HK-2 (cell line): ENCODE measurements around the gene FCN1.
"Not testable (repeated sequence)": the region's sequence is repeated elsewhere in the genome, so short reads cannot be mapped to it uniquely, and the experiment has no call there.

Source experiments
- DNase-seq: peaks from one replicate; pipeline ENCODE4 v3.0.0-alpha.2; 2018; ENCODE audit not compliant: unreplicated experiment

Gene FCN1

DNA sequence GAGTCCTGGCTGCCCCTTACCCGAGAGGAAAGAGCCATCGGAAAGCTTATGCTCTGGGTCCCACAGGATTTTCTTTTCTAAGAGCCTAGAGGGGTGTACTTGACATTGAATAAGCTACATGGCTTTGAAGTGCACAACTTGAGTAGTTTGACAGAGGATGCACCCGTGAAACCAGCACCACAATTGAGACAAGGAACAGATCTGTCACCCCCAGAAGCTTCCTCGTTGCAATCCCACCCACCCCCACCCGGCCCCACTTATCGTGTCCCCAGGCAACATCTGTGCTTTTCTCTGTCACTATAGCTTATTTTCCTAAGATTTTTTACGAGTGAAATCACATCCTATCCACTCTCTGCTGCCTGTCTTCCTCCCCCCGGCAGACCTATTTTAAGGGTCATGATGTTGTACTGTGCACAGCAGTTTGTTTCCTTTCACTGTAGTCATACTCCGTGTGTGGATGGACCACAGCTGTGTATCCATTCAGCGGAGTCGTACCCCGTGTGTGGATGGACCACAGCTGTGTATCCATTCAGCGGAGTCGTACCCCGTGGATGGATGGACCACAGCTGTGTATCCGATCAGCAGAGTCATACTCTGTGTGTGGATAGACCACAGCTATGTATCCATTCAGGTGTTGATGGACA, 45.9 kb downstream of the FCN1 start:
- no peak for DNase-seq

DNA sequence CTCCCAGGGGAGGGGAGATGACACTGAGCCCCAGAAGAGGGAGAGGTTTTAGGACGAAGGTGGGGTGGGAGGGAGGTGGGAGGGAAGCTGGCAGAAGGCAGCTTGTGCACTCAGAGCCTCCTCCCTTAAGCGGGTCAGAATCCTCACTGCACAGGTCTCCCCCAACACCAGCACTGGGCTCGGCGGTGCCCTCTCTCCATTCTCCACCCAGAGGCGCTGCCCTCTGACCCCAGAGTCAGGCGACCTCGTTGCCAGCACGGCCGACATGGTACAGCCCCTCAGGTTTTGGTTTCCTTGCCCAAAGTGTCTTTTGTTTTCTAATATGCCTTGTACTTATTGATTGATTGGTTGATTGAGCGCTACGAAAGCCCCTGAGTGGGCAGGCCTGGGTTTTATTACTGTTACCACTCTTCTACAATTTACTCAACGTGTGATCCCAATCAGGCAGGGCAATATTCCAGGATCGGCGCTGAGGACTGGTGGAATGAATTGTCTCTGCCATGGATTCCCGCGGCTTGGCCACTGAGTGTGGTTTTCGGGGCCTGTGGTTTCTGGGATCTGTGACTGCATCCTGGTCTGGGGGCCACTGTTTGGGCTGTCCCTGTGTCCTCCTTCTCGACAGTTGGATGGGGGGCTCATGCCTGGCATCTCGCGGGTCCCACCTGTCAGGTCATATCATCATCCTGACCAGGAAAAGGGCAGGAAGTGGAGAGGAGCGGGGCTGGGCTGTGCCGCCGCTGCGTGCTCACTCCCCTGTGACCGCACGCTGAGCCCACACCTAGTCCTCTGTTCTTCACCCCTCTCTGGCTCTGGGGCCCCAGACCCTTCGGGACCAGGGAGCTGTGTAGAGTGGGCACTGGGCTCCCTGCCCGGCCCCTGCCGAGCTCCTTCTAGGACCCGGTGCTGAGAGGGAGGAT, 46.7 kb downstream of the FCN1 start:
- no peak for DNase-seq

DNA sequence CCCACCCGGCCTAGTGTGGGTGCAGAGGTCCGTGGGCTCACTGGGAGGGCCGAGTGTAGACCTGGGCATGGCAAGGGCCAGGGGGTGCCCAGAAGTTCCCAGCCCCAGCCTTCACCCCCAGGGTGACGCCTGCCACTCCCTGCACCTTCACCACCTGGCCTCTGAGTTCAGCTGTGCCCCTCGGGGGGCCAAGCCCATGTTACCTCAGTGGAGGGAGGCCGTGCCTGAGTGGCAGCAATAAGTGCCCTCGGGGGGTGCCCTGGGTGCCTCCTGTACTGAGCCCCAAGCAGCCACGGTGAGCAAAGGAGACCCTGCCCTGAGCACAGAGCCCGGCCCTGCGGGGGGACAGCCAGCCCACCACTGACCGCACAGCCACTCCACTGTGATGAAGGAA, 47.4 kb downstream of the FCN1 start:
- no peak for DNase-seq

DNA sequence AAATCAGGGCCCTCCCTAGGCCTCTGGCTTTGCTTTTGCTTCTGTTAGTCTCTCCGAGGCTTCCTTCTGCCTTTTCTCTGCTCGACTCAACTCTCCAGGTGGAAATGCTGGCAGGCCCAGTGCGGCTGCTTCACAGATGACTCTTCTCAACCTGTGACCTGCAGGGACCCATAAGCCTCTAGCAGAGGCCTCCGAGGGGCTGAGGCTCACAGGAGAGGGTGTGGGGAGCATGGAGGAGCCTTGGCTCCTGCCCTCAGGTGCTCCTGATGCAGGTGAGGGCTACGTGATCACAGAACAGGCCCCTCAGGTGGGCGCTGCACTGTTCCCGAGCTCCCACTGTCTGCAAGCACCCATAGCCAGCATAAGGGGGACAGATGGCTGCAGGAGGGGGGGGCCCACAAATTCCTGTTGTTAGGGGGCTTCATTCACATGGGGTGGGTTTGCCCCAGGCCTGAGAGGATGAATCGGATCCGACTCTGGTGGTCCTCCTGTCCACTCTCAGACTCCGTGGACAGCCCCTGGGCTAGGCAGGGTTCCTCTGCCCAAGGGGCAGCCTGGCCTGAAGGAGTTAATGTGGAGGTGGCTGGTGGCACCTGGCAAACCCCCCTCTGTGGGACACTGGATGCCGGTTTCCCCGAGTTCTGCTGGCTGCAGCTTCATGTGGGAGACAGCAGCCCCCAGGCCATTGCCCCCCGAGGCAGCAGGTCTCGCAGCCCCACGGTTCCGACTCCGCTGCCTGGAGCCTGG, 48.0 kb downstream of the FCN1 start:
- no peak for DNase-seq

DNA sequence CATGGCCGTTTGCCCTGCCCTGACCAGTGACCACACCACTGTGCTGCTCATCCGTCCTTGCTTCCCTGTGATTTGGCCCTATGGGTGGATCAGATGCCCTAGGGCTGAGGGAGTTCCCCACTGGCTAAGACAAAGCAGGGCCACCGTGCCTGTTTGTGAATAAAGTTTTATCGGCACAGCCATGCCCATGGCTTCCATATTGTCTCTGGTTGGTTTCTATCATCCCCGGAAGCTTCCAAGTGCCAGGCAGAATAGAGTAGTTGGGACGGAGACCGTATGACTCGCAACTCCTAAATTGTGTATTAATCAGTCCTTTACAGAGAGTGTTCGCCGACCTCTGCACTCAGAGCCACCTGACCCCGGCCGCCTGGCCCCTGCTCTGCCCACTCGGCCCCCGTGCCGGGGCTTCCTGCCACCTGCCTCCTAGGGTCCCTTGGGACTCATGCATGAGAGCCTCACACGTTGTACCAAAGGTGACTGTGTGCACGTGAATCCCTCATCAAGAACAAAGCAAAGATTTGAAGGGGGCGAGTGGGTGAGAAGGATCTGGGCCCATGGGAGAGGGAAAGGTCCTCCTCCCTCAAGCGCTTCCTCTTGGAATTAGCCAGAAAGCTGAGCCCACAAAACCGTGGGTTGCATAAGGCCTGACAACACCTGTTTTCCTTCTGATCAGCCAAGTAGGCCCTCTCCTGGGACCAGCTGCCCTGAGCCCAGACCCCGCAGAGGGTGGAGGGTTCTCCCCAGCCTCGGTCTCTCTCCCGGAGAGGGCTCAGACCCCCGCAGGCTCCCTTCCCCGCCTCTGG, 48.8 kb downstream of the FCN1 start:
- DNase-seq, result no peak

DNA sequence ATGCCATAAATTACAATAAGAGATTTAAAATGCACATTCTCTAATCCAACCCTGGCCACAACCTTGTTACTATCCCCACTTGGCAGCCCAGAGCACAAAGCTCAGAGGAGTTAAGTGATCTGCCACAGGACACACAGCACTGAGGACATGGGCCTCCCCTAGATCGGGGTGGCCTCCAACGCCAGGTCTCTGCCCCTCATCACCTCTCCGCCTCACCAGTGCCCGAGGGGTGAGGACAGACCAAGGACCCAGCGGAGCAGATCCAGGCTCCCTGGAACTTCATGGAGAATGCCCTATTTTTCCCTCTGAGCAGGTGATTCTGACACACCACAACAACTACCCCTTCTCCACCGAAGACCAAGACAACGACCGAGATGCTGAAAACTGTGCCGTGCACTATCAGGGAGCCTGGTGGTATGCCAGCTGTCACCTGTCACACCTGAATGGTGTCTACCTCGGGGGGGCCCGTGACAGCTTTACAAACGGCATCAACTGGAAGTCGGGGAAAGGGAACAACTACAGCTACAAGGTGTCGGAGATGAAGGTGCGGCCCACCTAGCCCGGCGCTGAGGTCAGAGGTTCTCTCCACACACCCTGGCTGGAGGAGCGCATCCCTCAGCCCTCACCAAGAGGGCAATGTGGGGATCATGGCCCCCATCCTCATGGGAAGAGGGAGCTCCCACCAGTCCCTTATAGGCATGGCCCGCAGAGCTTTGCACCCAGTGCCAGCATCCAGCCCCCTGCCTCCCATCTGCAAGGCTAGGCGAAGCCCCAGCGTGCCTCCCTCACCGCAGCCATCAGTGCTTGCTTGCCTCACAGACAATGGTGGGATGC, 49.6 kb downstream of the FCN1 start:
- no peak for DNase-seq

DNA sequence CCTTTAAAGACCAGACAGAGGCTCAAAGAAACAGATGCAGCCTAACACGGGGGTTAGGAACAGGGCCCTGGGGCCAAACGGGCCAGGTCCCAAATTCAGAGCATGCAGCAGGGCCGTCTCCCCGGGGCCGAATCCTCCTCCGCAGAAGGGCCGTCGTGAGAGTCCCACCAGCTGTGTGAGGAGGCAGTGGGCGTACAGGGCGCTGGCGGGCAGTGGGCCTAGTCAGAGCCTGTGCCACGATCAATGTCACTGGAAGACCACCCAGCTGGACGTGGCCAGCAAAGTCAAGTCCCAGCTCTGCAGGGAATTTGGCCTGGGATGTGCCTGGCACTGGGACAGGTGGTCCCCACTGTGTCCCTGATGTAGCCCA, 52.9 kb downstream of the FCN1 start:
- DNase-seq, result no peak

DNA sequence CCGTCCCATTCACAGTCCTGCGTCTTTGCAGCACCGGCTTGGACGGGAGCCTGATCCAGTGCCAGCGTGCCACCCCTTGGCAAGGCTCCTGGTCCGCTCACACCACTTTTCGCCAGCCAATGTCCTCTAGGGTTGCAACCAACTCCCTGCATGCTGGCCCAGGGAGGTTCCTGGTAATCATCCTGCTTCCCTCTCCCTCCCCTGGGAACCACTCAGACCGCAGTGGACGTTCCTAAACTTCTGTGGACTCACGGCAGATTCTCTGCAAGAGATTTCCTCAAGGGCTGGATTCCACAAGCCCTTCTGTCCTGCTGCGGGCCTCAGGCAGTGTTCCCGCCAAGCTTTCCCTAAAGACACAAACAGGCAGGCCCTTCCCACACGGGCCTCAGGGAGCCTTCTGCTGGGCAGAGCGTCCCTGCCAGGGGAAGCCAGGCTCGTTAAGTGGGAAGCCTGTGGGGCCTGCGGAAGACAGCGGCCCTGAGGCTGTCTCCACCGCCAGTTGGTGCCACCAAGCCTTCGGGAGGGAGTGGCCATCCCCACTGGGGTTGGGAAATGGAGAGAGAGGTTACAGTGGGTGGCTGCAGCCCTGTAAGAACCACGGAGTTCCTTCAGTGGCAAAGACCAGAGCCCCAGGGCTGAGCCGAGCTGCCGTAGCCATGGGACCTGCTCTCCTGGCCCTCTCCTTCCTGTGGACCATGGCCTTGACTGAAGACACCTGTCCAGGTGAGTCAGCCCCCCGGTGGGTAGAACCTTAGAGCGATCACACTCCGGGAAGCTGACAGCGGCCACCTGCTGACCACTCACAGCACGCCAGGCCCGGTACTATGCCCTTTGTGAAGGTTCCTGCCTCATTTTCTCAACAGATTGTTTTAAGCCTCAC, 53.5 kb downstream of the FCN1 start:
- no peak for DNase-seq

DNA sequence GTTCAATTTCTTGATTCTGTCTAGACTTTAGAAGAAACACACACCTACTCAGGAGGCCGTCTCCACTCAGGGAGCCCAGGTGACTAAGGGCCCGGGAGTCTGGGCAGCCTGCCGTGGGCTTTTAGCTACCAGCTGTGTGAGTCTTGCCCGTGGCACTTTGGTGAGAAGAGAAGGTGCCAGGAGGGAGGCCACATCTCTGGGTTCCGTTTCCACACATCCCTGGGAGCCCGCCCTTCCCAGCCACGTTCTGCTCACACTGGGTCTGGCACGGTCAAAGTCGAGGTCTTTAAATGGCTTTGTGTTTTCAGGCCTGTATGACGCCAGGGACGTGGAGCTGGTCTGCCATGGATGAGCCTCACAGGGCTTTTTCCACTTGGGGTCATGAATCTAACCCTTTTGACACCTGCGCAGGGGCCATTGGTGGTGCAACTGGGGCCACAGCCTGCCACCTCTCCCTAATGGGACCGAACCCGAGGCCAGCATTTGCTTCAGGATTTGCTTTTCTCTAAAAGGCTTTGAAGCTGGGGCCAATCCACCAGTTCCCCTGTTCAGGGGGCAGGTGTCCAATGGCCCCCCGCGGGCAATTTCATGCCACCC, 54.3 kb downstream of the FCN1 start:
- DNase-seq, result no peak

DNA sequence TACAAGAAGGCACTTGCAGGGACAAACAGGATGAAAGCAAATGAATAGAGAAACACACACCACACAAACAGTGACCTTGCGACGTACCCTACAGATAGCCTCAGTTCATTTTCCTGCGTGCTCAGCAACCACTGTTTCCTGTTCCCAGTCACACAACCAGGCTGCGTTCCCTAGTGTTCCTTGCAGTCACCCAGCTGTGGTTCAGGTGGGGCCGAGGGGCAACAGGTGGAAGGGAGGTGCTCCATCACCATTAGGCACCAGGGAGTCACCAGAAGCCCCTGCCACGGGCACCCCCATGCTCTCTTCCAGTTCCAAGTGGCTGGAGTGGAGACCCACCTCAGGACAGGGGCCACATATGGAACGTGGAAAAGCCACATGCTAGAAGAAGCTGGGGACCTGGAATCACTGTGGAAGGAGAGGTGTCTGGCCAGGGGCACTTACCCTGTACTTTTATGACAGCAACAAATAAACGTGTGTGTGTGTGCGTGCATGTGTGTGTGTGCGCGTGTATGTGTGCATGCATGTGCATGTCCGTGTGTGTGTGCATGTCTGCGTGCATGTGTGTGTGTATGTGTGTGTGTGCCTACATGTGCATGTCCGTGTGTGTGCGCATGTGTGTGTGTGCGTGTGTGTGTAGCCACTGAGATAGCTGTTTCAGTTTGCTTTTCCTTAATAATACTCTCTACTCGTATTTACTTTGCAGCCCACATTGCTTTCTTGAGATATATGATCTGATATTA, 55.9 kb downstream of the FCN1 start:
- DNase-seq, result no peak

DNA sequence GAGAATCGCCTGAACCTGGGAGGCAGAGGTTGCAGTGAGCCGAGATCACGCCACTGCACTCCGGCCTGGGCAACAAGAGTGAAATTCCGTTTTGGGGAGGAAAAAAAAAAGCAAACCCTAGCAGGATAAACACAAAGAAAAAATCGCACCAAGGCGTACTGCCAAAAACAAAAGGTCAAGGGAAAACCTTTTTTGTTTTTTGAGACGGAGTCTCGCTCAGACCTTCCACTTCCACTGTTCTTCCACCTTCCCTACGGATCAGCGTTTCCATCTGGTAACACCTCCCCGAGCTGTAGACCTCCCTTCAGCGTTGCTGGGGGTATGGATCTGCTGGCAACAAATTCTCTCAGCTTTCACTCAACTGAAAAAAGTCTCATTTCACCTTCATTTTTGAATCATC, 57.2 kb downstream of the FCN1 start:
- DNase-seq, result no peak

DNA sequence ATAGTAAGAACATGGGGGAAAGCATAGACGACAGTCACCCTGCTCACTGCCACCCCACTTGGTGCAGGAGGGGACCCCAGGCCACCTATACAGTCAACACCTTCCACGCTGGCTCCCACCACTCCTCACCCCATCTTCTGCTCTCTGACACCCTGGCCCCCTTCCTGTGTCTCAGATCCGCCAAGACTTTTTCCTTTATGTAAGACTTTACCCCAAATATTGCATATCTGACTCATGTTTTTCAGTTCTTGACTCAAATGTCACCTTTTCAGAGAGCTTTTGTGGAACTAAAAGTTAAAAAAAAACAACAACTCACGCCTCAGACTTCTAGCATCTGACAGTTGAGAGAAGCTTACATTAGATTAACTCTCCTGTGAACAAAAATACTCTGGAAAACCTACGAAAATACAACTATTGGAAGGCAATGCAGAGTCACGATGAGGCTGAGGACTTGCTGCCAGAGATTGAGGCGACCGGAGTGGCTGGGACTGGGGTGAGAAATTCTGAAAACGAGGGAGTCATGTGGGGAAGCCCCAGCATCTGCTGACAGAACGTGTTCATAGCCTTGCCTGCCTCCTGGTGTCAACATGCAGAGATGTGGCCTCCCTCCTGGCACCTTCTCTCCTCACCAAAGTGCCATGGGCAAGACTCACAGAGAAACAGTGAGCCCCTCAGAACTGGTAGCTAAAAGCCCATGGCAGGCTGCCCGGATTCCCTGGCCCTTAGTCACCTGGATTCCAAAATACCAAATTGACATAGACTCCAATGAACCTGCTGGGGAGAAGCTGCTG, 59.5 kb downstream of the FCN1 start:
- DNase-seq, result no peak

DNA sequence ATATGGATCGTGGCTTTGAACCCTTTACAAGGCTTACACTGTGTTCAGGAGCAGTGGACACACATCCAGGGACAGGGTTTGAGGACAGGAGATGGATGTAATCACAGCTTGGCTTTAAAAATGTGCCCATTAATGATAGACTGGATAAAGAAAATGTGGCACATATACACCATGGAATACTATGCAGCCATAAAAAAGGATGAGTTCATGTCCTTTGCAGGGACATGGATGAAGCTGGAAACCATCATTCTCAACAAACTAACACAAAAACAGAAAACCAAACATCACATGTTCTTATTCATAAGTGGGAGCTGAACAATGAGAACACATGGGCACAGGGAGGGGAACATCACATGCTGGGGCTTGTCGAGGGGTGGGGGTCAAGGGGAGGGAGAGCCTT, 60.3 kb downstream of the FCN1 start:
- not testable (repeated sequence) for DNase-seq

DNA sequence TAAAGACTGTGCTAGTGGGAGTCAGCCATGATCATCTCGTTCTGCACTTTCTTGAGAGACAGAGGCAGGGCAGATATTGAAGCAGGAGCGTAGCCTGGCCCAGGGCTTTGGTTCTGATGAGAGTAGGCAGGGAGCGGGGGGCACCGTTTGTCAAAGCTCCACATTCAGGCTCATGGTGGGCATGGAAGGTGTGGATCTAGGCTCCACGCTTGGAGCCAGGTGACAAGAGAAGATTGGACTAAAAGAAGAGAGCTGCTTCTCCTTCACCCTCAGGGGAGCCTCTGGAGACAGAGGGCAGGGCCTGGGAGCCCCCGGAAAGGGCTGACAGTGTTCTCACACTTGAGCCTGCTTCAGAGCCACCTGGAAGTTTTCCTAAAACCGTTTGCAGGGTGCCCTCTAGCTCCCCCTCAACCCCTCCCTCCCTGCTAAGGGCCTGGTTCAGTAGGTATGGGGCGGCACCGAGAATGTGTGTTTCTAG, 61.8 kb downstream of the FCN1 start:
- DNase-seq, result no peak
